ENCODE results near the gene SIVA1.

- TF ChIP-seq CTCF (IDR thresholded peaks at IDR 0.05; ENCODE audit: control extremely low read depth in 1 of 3, insufficient read depth in 1 of 3, low read depth in 1 of 3, low read length in 3 of 3) (no peak), MAX (IDR thresholded peaks at IDR 0.05) (no peak), USF2 (IDR thresholded peaks at IDR 0.05; ENCODE audit: low read length) (no peak), BRCA1 (IDR thresholded peaks at IDR 0.05; ENCODE audit: low read depth, low read length) (no peak), SP1 (IDR thresholded peaks at IDR 0.05; ENCODE audit: low read depth, low read length) (no peak), ATF3 (IDR thresholded peaks at IDR 0.05; ENCODE audit: insufficient read depth, low read depth, low read length) (no peak), POLR2A (IDR thresholded peaks at IDR 0.05; ENCODE audit: control extremely low read depth in 1 of 2, low read depth in 2 of 2, low read length in 2 of 2) (no peak), GABPA (IDR thresholded peaks at IDR 0.05; ENCODE audit: borderline replicate concordance, insufficient read depth, low read length) (no peak), SIX5 (IDR thresholded peaks at IDR 0.05; ENCODE audit: low read depth, low read length) (no peak), SP2 (IDR thresholded peaks at IDR 0.05; ENCODE audit: low read length) (no peak), RNF2 (IDR thresholded peaks at IDR 0.05; ENCODE audit: borderline replicate concordance, low read depth, low read length, missing control alignments, poor library complexity, severe bottlenecking) (no peak)
Observed at GRCh38 chr14:104808456-104808855, 55.5 kb downstream of the SIVA1 start.
